GM12878 (cell line): ENCODE results near the gene HYI. TPM values are rescaled to one million over a fixed set of nuclear protein-coding genes. Genes with fewer than 3 reads are reported as not detected.
A peak's percentile ranks its signal among the peaks of the same experiment; 100 is the strongest.

Experiments
- ATAC-seq: fragments of 200-7000 bp; cut with Tn5 transposase; 3 replicates; pipeline ENCODE4 v1.9.1; 2020; ENCODE audit warnings: mild to moderate bottlenecking, moderate library complexity
- BruUV-seq: library from RNA; stranded (reverse); fragments of 400-500 nt; replicated peaks from 2 replicates; lab custom pipeline; 2021; lab: Mats Ljungman, UMichigan
- CTCF ChIA-PET: fragments of 300-600 bp; sonication (Branson Sonifier 250); formaldehyde crosslinking; extraction: SDS; loops from one replicate; lab custom pipeline; 2021; ENCODE audit warnings: inconsistent platforms; lab: Yijun Ruan, JAX
- POLR2A ChIA-PET: fragments of 350-600 bp; formaldehyde crosslinking; extraction: SDS; loops from one replicate; lab custom pipeline; 2021; ENCODE audit warnings: inconsistent platforms; lab: Charles Lee
- RAD21 ChIA-PET: fragments of 300-600 bp; sonication (Branson Sonifier 250); formaldehyde crosslinking; loops from one replicate; lab custom pipeline; 2023; ENCODE audit warnings: antibody characterized with exemption; ENCODE audit not compliant: unreplicated experiment; lab: Charles Lee
- SMC1A ChIA-PET: fragments of 300-600 bp; sonication (Branson Sonifier 250); formaldehyde crosslinking; loops from one replicate; lab custom pipeline; 2023; ENCODE audit not compliant: unreplicated experiment, uncharacterized antibody; lab: Charles Lee
- DNase-seq: peaks from one replicate; pipeline ENCODE4 v3.0.0-alpha.2; 2011; ENCODE audit warnings: low read depth, low spot score
- FAIRE-seq: peaks from 3 replicates; lab custom pipeline; 2011; peaks lifted over from hg19 to GRCh38; lab: Jason Lieb, UNC
- H2AFZ ChIP-seq: 2 replicates; pipeline ENCODE4 v1.6.0; 2011; ENCODE audit warnings: low read depth, low read length, control low read depth; ENCODE audit not compliant: control insufficient read depth
- H3K27ac ChIP-seq: 2 replicates; pipeline ENCODE4 v1.5.1; 2011; ENCODE audit warnings: control low read depth; ENCODE audit not compliant: control insufficient read depth, insufficient read depth
- H3K27me3 ChIP-seq, 2 experiments: replicated peaks in 1 of 2; 2 replicates each; pipeline versions ENCODE4 v1.6.0 to v1.6.1; 2011; ENCODE audit warnings: low read length in 1 of 2; ENCODE audit not compliant: control insufficient read depth in 2 of 2, insufficient read depth in 2 of 2
- H3K36me3 ChIP-seq, 2 experiments: 2 replicates each; pipeline ENCODE4 v1.5.1; 2011; ENCODE audit warnings: low read length in 1 of 2; ENCODE audit not compliant: control insufficient read depth in 2 of 2, insufficient read depth in 2 of 2
- H3K4me1 ChIP-seq: 2 replicates; pipeline ENCODE4 v1.6.1; 2011; ENCODE audit warnings: mild to moderate bottlenecking, low read length, moderate library complexity, mixed read lengths; ENCODE audit not compliant: control insufficient read depth, insufficient read depth
- H3K4me2 ChIP-seq: 2 replicates; pipeline ENCODE4 v1.6.0; 2011; ENCODE audit warnings: control low read depth; ENCODE audit not compliant: control insufficient read depth, insufficient read depth
- H3K4me3 ChIP-seq: fragments of 200-600 bp; sonication (generic); 2 replicates; pipeline ENCODE4 v1.5.1; 2016
- H3K79me2 ChIP-seq: 2 replicates; pipeline ENCODE4 v1.6.0; 2011; ENCODE audit warnings: low read length; ENCODE audit not compliant: control insufficient read depth, insufficient read depth
- H3K9ac ChIP-seq: 2 replicates; pipeline ENCODE4 v1.8.0; 2011; ENCODE audit warnings: low read length, control low read depth, mixed read lengths; ENCODE audit not compliant: control insufficient read depth, insufficient read depth
- H3K9me3 ChIP-seq: replicated peaks from 3 replicates; pipeline ENCODE4 v1.5.1; 2011; ENCODE audit warnings: mild to moderate bottlenecking, low read length; ENCODE audit not compliant: control insufficient read depth, insufficient read depth
- H4K20me1 ChIP-seq: 2 replicates; pipeline ENCODE4 v1.6.0; 2011; ENCODE audit not compliant: control insufficient read depth, insufficient read depth
- BCL3 ChIP-seq: IDR thresholded peaks from 2 replicates; pipeline ENCODE4 v1.6.1; 2011; ENCODE audit warnings: borderline replicate concordance, low read depth, mild to moderate bottlenecking, moderate library complexity, low read length; ENCODE audit not compliant: insufficient read depth, poor library complexity, severe bottlenecking
- CBX3 ChIP-seq: fragments of 200-600 bp; sonication (generic); IDR thresholded peaks from 2 replicates; pipeline ENCODE4 v1.6.1; 2016; ENCODE audit warnings: low read depth, borderline replicate concordance
- RUNX3 ChIP-seq: IDR thresholded peaks from 2 replicates; pipeline ENCODE4 v1.6.1; 2012; ENCODE audit warnings: low read length, inconsistent platforms
- SMARCA5 ChIP-seq: fragments of 450-650 bp; IDR thresholded peaks from 2 replicates; pipeline ENCODE4 v1.6.1; 2017; ENCODE audit warnings: mild to moderate bottlenecking
- ZZZ3 ChIP-seq: IDR thresholded peaks from 2 replicates; pipeline ENCODE4 v1.6.1; 2011; ENCODE audit warnings: low read depth; ENCODE audit not compliant: control insufficient read depth, insufficient read length
- WGBS: methylation state at CpG from one replicate; pipeline ENCODE4 v1.1.6; 2016; ENCODE audit warnings: low lambda C conversion rate; ENCODE audit not compliant: insufficient replicate concordance, insufficient coverage; ENCODE audit errors: missing lambda C conversion rate; 5-methylcytosine and 5-hydroxymethylcytosine counted together
- in situ Hi-C: fragments of 300-500 bp; cut with MboI; formaldehyde crosslinking; loops from 9 replicates; pipeline ENCODE4 v1.14.3; 2018; ENCODE audit warnings: mixed read lengths
- intact Hi-C: fragments of 100-400 bp; cut with micrococcal nuclease; formaldehyde crosslinking; loops from one replicate; pipeline ENCODE4 v1.14.2; 2022; ENCODE audit not compliant: unreplicated experiment
- polyA plus RNA-seq, 11 experiments: library from polyadenylated mRNA; depleted of rRNA in 4 of 11; unstranded in 6 of 11; stranded (reverse) in 5 of 11; fragments of >200 nt; fragmentation: Nextera tagmentation in 4 of 11; fragmentation: Illumina TruSeq in 1 of 11; extraction: Ambion mirVana in 4 of 11; extraction: Trizol in 1 of 11; gene quantifications; 1 replicate in 1 of 11; 2 replicates in 10 of 11; pipeline versions ENCODE4 v1.2.1 to v1.2.3, GENCODE V29; 2011 to 2016; ENCODE audit warnings: inconsistent platforms in 2 of 11, missing spikeins in 2 of 11, low read depth in 1 of 11
- total RNA-seq, 4 experiments: library from RNA; depleted of rRNA in 3 of 4; stranded (reverse); fragments of >200 nt in 3 of 4; fragmentation: Illumina TruSeq in 1 of 4; extraction: Trizol in 1 of 4; gene quantifications; 2 replicates each; pipeline versions ENCODE4 v1.2.1 to v1.2.3, GENCODE V29; 2013 to 2021

Gene HYI
- total and polyA plus RNA-seq, 10 of the 15 experiments (the other 5 are each of a cell fraction or from before 2014, with no cell fraction given): 0.27 to 5.5 (median 2.0) TPM

- Histone ChIP-seq H3K4me3 (no peak overlapping the region), H3K27ac (no peak overlapping the region), H3K36me3 (peaks cover 32 to 45% of the 10 kb centered on the region in 2 experiments), H3K9ac (no peak overlapping the region)
- BruUV-seq: no TSS peak
- no peak for FAIRE-seq
- TF ChIP-seq CBX3: no peak
- TF ChIP-seq ZZZ3: no peak
- TF ChIP-seq RUNX3: no peak
- TF ChIP-seq, all 136 proteins: peak for 0
- H3K4me2 ChIP-seq: no peak overlapping the region
- H3K4me1 ChIP-seq: no peaks in the 10 kb centered on the region
- intact Hi-C loops (no loop called here), in situ Hi-C loops (no loop called here)
- ChIA-PET POLR2A (no interaction called here), SMC1A (interaction anchor here (0.9 to 1.4 kb wide), 2 partner anchors 13 to 38 kb away, joined by 3 read pairs; no protein-coding TSS in a partner anchor), CTCF (interaction anchor here (0.6 kb wide), 1 partner anchor 198 kb away, joined by 3 read pairs; no protein-coding TSS in a partner anchor), RAD21 (no interaction called here)
- H3K27me3 ChIP-seq: no peaks in the 10 kb centered on the region
- 98% methylated on average over 4 of the region's 4 CpGs for WGBS
- H4K20me1 ChIP-seq: no peaks in the 10 kb centered on the region
- no peak overlapping the region for H2AFZ ChIP-seq
- DNase-seq (no peak), ATAC-seq (no peak)
- no peaks in the 10 kb centered on the region for H3K9me3 ChIP-seq
- no peaks in the 10 kb centered on the region for H3K79me2 ChIP-seq
These were observed 28.7 kb downstream of the HYI start for GRCh38 chr1:43425045-43425444.

GRCh38 chr1:43423672-43424550 lies 29.8 kb downstream of the HYI start:
- peak; percentile 80 for TF ChIP-seq BCL3
- TF ChIP-seq SMARCA5: no peak
- ATAC-seq (no peak), FAIRE-seq (no peak), DNase-seq (no peak)
- no peak overlapping the region for H3K4me2 ChIP-seq
- RAD21 ChIA-PET: no interaction called here
- no peak overlapping the region for H2AFZ ChIP-seq
- H3K27ac ChIP-seq: no peak overlapping the region
- H3K36me3 ChIP-seq: peaks cover 36 to 42% of the 10 kb centered on the region in 2 experiments
- H3K79me2 ChIP-seq: no peaks in the 10 kb centered on the region
- in situ Hi-C loops: no loop called here
- POLR2A ChIA-PET: no interaction called here
- WGBS: 91% methylated on average over 23 of the region's 23 CpGs
- SMC1A ChIA-PET: interaction anchor here (0.9 kb wide), 1 partner anchor 39 kb away, joined by 3 read pairs; no protein-coding TSS in a partner anchor
- H3K9me3 ChIP-seq: no peaks in the 10 kb centered on the region
- BruUV-seq: TSS peak; percentile 36
- intact Hi-C loops: no loop called here
- H3K4me3 ChIP-seq: no peak overlapping the region
- no peaks in the 10 kb centered on the region for H4K20me1 ChIP-seq
- no peak overlapping the region for H3K9ac ChIP-seq
- H3K4me1 ChIP-seq: peaks cover 9% of the 10 kb centered on the region
- no peaks in the 10 kb centered on the region for H3K27me3 ChIP-seq
- CTCF ChIA-PET: interaction anchor here (0.6 kb wide), 1 partner anchor 197 kb away, joined by 3 read pairs; no protein-coding TSS in a partner anchor
